GM19468 (cell line): ENCODE data around the gene MATN1.

Experiments
- ATAC-seq: cut with Tn5 transposase; IDR thresholded peaks from one replicate; pipeline ENCODE4 v1.9.1; 2021; ENCODE audit warnings: mild to moderate bottlenecking, moderate library complexity, moderate number of reproducible peaks; ENCODE audit not compliant: unreplicated experiment; ENCODE audit errors: extremely low read depth

The MATN1 gene

GRCh38 chr1:30686236-30686935 is 37.0 kb downstream of the MATN1 start:
- no peak for ATAC-seq

DNA sequence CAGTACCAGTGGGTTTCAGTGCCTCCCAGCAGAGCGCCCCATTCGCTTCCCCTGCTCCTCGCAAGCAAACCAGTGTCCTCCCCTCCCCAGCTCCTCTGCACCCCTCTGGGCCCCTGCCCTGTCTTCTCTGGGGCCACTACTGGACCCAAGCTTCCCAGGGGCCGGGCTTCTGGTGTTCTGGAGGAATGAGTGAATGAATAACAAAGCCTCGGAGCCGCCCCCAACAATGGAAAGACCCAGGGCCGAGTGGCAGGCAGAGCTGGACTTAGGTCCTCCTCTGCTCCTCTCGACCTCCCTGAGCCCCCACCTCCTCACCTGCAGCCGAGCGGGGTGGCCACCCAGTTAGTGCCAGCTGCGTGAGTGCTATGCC is 37.6 kb downstream of the MATN1 start:
- no peak for ATAC-seq

- no peak for ATAC-seq
Measured at GRCh38 chr1:30684881-30685795, 38.2 kb downstream of the MATN1 start.

- ATAC-seq = no peak
Measured at GRCh38 chr1:30684259-30684658, 39.1 kb downstream of the MATN1 start.

DNA sequence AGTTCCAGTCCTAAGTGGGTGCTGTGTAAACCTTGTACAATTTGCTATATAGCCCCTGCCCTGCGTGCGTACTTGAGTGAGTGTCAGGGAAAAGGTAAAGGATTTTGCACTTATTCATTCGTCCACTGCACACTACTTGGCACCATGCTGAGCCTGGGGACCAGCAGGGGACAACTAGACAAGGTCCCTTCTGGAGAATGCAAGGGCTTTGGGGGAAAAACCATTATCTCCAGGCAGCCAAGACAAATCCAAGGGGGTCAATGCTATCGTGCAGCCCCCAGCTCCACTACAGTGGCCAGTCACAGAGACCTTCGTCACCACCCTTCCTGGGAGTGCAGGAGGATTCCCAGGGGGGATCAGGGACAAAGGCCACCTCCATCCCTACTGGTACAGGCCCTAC is 39.7 kb downstream of the MATN1 start:
- ATAC-seq = no peak

- ATAC-seq = no peak
Measured at GRCh38 chr1:30682396-30683275, 40.7 kb downstream of the MATN1 start.

- no peak for ATAC-seq
Measured at GRCh38 chr1:30681782-30682181, 41.6 kb downstream of the MATN1 start.

DNA sequence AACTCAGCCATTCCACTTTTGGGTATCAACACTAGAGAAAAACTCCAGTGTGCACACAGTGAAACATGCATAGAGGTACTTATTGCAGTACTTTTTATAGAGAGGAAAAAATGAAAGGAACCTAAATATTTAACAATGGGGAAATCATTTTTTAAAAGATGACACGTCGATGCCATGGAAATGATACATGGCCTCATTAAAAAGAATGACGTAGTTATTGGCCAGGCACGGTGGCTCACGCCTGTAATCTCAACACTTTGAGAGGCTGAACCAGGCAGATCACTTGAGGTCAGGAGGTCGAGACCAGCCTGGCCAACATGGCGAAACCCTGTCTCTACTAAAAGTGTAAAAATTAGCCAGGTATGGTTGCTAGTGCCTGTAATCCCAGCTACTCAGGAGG is 42.5 kb downstream of the MATN1 start:
- no peak for ATAC-seq

DNA sequence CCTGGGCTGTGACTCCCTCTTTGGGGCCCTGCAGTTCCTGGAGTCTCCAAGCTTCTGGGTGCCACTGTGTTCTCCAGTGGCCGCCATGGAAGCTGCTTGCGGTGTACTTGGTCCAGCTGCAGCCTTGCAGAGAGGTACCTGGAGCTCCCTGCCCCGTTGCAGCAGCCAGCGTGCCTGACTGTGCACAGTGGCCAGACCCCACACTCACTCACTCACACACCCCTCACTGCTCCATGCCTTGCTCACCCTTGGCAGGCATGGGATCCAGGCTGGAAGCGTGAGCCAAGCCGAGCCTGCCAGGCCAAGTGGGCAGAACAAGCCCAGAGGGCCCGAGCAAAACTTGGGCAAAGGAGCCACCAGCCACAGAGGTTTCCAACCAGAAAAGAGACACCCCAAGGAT is 43.0 kb downstream of the MATN1 start:
- ATAC-seq = no peak

DNA sequence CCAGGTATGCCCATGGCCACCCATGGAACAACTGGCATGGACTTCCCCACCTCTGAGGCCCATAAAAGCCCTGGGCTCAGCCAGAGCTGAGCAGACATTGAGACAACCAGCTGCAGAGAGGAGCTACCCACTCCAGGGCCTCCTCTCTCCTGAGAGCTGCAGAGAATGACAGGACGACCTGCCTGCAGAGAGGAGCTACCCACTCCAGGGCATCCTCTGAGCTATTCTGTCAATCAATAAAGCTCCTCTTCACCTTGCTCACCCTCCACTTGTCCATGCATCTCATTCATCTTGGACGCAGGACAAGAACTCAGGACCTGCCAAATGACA is 43.4 kb downstream of the MATN1 start:
- ATAC-seq = no peak

- ATAC-seq = no peak
Measured at GRCh38 chr1:30679201-30679975, 44.0 kb downstream of the MATN1 start.

DNA sequence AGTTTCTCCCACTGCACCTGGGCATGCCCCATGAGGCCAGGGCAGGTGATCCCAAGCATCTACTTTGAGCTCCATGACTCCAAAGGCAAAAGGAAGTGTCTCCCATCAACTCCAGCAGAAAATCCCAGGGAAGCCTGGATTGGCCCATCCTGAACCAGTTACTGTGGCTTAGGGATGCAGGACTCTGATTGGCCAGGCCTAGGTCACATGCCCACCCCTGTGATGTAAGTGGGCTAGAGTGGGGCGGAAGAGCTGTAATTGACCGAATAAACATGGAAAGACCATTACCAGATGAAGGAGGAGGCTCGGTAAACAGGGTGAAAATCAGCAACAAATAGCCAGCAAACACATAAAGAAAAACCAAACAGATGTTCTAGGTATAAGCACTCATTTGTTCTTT is 45.2 kb downstream of the MATN1 start:
- ATAC-seq = no peak

- ATAC-seq = no peak
Measured at GRCh38 chr1:30677471-30677870, 45.9 kb downstream of the MATN1 start.

GRCh38 chr1:30675761-30676160 is 47.6 kb downstream of the MATN1 start:
- ATAC-seq = no peak

DNA sequence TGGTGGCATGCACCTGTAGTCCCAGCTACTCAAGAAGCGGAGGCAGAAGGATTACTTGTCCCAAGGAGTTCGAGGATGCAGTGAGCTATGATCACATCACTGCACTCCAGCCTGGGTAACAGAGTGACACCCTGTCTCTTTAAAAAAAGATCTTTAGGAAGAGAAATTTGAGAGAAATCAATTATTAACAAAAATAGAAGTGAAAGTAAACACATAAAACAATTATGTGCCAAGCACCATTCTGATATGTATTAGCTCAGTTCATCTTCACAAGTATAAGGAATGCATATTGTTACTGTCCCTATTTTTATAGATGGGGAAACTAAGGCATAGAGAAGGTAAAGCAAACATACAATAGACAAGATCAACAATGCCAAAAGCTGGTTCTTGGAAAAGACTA is 48.1 kb downstream of the MATN1 start:
- ATAC-seq = no peak

GRCh38 chr1:30673395-30673794 is 50.0 kb downstream of the MATN1 start:
- ATAC-seq = no peak

- ATAC-seq = no peak
Measured at GRCh38 chr1:30672661-30673060, 50.7 kb downstream of the MATN1 start.

- no peak for ATAC-seq
Measured at GRCh38 chr1:30670240-30671060, 52.9 kb downstream of the MATN1 start.
